B cell (primary cell): ENCODE data around the gene P2RX7. TPM values are rescaled to one million over a fixed set of nuclear protein-coding genes. Genes with fewer than 3 reads are reported as not detected.

ENCODE experiments used
- ATAC-seq: fragments of 200-7000 bp; cut with Tn5 transposase; one replicate; pipeline ENCODE4 v1.10.0; 2021; ENCODE audit warnings: low read depth, mild to moderate bottlenecking, moderate number of reproducible peaks, moderate library complexity
- CTCF ChIA-PET: fragments of 350-600 bp; sonication (Branson Sonifier 250); formaldehyde crosslinking; loops from one replicate; lab custom pipeline; 2021; ENCODE audit warnings: antibody characterized with exemption, inconsistent platforms; lab: Charles Lee
- POLR2A ChIA-PET: fragments of 350-600 bp; sonication (Branson Sonifier 250); formaldehyde crosslinking; loops from one replicate; lab custom pipeline; 2021; ENCODE audit warnings: antibody characterized with exemption; lab: Charles Lee
- DNase-seq: peaks from one replicate; pipeline ENCODE4 v3.0.0; 2013
- H2AFZ ChIP-seq: 2 replicates; pipeline ENCODE4 v1.6.1; 2012; ENCODE audit warnings: mild to moderate bottlenecking, low read depth, low read length; ENCODE audit not compliant: insufficient read depth, poor library complexity, severe bottlenecking
- H3K27ac ChIP-seq, 2 donors: 1 replicate in 1 of 2; 2 replicates in 1 of 2; pipeline ENCODE4 v1.5.1; 2012 to 2013; ENCODE audit warnings: low read length in 2 of 2, mild to moderate bottlenecking in 2 of 2, moderate library complexity in 1 of 2
- H3K27me3 ChIP-seq, 4 experiments: fragments of 200-600 bp in 1 of 4; sonication (generic) in 1 of 4; replicated peaks in 1 of 4; 1 replicate in 2 of 4; 2 replicates in 2 of 4; pipeline versions ENCODE4 v1.6.1 to v1.7.0; 2013 to 2016; ENCODE audit warnings: low read length in 3 of 4, mild to moderate bottlenecking in 2 of 4, mixed read lengths in 1 of 4, moderate library complexity in 1 of 4; ENCODE audit not compliant: insufficient read depth in 4 of 4, control insufficient read depth in 3 of 4; ENCODE audit errors: control extremely low read depth in 1 of 4
- H3K36me3 ChIP-seq, 2 experiments: replicated peaks in 1 of 2; 1 replicate in 1 of 2; 2 replicates in 1 of 2; pipeline versions ENCODE4 v1.6.1 to v1.7.1; 2013; ENCODE audit warnings: low read length in 1 of 2; ENCODE audit not compliant: insufficient read depth in 2 of 2, control insufficient read depth in 1 of 2; ENCODE audit errors: control extremely low read depth in 1 of 2, extremely low read depth in 1 of 2
- H3K4me1 ChIP-seq, 2 donors: fragments of 200-600 bp in 1 of 2; sonication (generic) in 1 of 2; 1 replicate in 1 of 2; 2 replicates in 1 of 2; pipeline versions ENCODE4 v1.5.1 to v1.6.1; 2013 to 2017; ENCODE audit warnings: low read length in 2 of 2; ENCODE audit not compliant: control insufficient read depth in 2 of 2, insufficient read depth in 2 of 2
- H3K4me2 ChIP-seq: replicated peaks from 2 replicates; pipeline ENCODE3; 2012; ENCODE audit warnings: mild to moderate bottlenecking, low read depth, low read length; ENCODE audit not compliant: poor library complexity, severe bottlenecking
- H3K4me3 ChIP-seq, 5 experiments: fragments of 200-600 bp in 1 of 5; sonication (generic) in 1 of 5; 1 replicate in 3 of 5; 2 replicates in 2 of 5; pipeline versions ENCODE4 v1.5.1 to v1.7.0; 2011 to 2016; ENCODE audit warnings: low read length in 4 of 5, mild to moderate bottlenecking in 4 of 5, low read depth in 2 of 5, control low read depth in 1 of 5, moderate library complexity in 1 of 5; ENCODE audit not compliant: insufficient read depth in 1 of 5; ENCODE audit errors: control extremely low read depth in 1 of 5, extremely low read depth in 1 of 5
- H3K79me2 ChIP-seq: fragments of 200-600 bp; sonication (generic); one replicate; pipeline ENCODE4 v1.6.0; 2016; ENCODE audit warnings: low read length; ENCODE audit not compliant: control insufficient read depth, insufficient read depth
- H3K9ac ChIP-seq: fragments of 200-600 bp; sonication (generic); 2 replicates; pipeline ENCODE4 v1.6.1; 2017; ENCODE audit warnings: mild to moderate bottlenecking, low read length, moderate library complexity
- H3K9me3 ChIP-seq, 3 donors: one replicate each; pipeline versions ENCODE4 v1.6.1 to v1.7.1; 2013; ENCODE audit warnings: low read length in 2 of 3; ENCODE audit not compliant: control insufficient read depth in 2 of 3, insufficient read depth in 1 of 3; ENCODE audit errors: control extremely low read depth in 1 of 3
- H4K20me1 ChIP-seq: 2 replicates; pipeline ENCODE4 v1.6.0; 2012; ENCODE audit warnings: mild to moderate bottlenecking, low read length; ENCODE audit not compliant: insufficient read depth, control insufficient read depth, poor library complexity, severe bottlenecking
- H3K27ac Mint-ChIP-seq: one replicate; pipeline ENCODE4 v1.8.0; 2021; ENCODE audit warnings: mixed read lengths
- H3K27me3 Mint-ChIP-seq: one replicate; pipeline ENCODE4 v1.8.0; 2021; ENCODE audit warnings: mixed read lengths
- H3K4me1 Mint-ChIP-seq: one replicate; pipeline ENCODE4 v1.8.0; 2021; ENCODE audit warnings: mixed read lengths
- H3K4me3 Mint-ChIP-seq: one replicate; pipeline ENCODE4 v1.8.0; 2021; ENCODE audit warnings: mixed read lengths
- H3K9me3 Mint-ChIP-seq: one replicate; pipeline ENCODE4 v1.8.0; 2022; ENCODE audit warnings: mixed read lengths; ENCODE audit not compliant: insufficient read depth
- CTCF ChIP-seq: fragments of 200-600 bp; IDR thresholded peaks from one replicate; pipeline ENCODE4 v1.8.0; 2022; ENCODE audit warnings: antibody characterized with exemption, mild to moderate bottlenecking
- EZH2 ChIP-seq: IDR thresholded peaks from 2 replicates; pipeline ENCODE4 v1.6.1; 2012; ENCODE audit warnings: borderline replicate concordance, low read depth, mild to moderate bottlenecking, moderate library complexity, low read length; ENCODE audit not compliant: insufficient read depth, poor library complexity, severe bottlenecking
- WGBS: methylation state at CpG from one replicate; pipeline ENCODE4 v1.1.5; 2013; ENCODE audit warnings: missing lambda C conversion rate; ENCODE audit not compliant: insufficient coverage; 5-methylcytosine and 5-hydroxymethylcytosine counted together
- intact Hi-C: fragments of 100-400 bp; cut with micrococcal nuclease; formaldehyde crosslinking; loops from one replicate; pipeline ENCODE4 v1.10.0; 2022
- polyA plus RNA-seq: library from polyadenylated mRNA; depleted of rRNA; stranded (reverse); fragments of >200 nt; gene quantifications from 2 replicates; pipeline ENCODE4 v1.2.3, GENCODE V29; 2012
- total RNA-seq, 2 donors: library from RNA; stranded (reverse); fragments of 120-200 nt in 1 of 2; gene quantifications; 1 replicate in 1 of 2; 2 replicates in 1 of 2; pipeline versions ENCODE4 v1.2.3 to v1.2.4, GENCODE V29; 2013 to 2022

Gene P2RX7
- total and polyA plus RNA-seq, 2 donors (not counting 1 experiment from before 2014, with no cell fraction given): 5.3 to 6.3 TPM

GRCh38 chr12:121090586-121091514, 41.8 kb upstream of the P2RX7 start:
- CTCF ChIA-PET: no interaction called here
- no peak overlapping the region for H2AFZ ChIP-seq

More at GRCh38 chr12:121090586-121091514, 41.8 kb upstream of the P2RX7 start:
- Histone ChIP-seq H3K27ac (no peak overlapping the region), H3K27me3 (peaks cover 0 to 5% (median 0%) of the 10 kb centered on the region in 4 experiments), H3K9ac (no peak overlapping the region), H3K36me3 (no peaks in the 10 kb centered on the region), H3K79me2 (no peaks in the 10 kb centered on the region), H3K4me1 (peaks cover 8 to 12% of the 10 kb centered on the region in 2 donors), H3K4me2 (no peak overlapping the region), H3K4me3 (no peak overlapping the region), H3K9me3 (peaks cover 0 to 7% (median 0%) of the 10 kb centered on the region in 3 donors), H4K20me1 (no peaks in the 10 kb centered on the region)
- intact Hi-C loops: loop anchor here (10.0 kb wide), 1 partner anchor 656 kb away; the partner anchor contains the start of gene COX6A1
- Mint-ChIP-seq H3K27ac (no peak overlapping the region), H3K27me3 (peaks cover 5% of the 10 kb centered on the region), H3K4me1 (peaks cover 27% of the 10 kb centered on the region), H3K4me3 (no peak overlapping the region), H3K9me3 (no peaks in the 10 kb centered on the region)
- DNase-seq (no peak), ATAC-seq (no peak)
- 91% methylated on average over 5 of the region's 11 CpGs for WGBS
- POLR2A ChIA-PET: no interaction called here
- TF ChIP-seq EZH2 (no peak), CTCF (no peak)
